ENCODE measurements around the gene AGTR1.
"Not testable (repeated sequence)": the region's sequence is repeated elsewhere in the genome, so short reads cannot be mapped to it uniquely, and the experiment has no call there.

The AGTR1 gene

DNA sequence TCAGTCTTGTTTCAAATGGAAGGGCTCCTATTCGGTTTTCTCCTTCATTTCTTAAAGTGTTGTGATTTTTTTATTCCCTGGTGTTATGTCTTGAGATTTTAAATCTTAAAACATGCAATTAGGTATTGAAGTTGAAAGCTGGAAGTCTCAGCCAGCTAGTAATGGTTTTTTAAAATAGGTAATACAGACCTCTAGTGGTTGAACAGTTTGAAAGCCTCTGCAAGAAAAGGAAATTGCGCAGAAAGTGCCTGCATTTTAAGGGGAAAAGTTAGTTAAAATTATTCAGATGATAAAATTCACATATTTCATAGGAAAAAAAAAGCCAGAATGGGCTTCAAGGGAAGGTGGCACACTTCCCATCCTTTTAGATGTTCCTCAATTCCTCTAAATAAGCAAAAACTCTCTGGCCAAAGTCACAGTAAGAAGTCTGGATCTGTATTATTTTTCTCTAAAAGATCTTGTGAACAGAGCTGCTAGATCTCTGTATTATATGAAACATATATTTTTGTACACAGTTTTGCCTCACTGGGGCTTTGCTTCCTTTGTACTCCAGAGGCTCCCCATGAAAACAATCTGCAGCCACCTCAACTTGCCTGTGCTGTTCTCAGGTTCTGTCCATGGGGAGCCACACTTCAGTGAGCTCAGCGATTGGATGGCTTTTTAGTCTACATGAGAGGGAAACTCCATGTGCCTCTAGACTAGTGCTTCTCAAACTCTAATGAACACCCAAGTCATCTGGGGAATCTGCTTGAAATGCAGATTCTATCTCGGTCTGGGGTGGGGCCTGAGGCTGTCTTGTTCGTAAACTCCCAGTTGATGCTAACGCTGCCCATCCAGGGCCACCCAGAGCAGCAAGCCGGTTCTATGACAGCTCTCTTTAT is 21.5 kb downstream of the AGTR1 start:
- no peak for DNase-seq

DNA sequence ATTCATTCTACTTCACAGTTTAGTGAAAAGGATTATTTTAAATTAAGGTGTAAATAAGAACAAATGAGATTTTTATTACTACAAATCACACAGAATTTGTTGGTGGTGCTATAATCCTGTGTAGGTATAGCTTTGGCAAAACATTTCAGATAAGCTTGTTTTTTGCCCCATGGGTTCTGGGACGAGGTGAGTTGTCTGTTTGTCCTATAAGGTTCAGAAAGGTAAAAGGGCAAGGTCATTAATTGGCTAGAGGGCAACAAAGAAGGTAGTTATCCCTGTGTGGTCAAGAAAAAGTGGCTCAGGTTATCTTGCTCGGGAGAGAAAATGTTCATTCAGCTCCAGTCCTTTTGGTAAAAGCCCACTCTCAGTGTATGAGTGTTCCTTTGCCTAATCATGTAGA is 23.2 kb downstream of the AGTR1 start:
- DNase-seq, result no peak

DNA sequence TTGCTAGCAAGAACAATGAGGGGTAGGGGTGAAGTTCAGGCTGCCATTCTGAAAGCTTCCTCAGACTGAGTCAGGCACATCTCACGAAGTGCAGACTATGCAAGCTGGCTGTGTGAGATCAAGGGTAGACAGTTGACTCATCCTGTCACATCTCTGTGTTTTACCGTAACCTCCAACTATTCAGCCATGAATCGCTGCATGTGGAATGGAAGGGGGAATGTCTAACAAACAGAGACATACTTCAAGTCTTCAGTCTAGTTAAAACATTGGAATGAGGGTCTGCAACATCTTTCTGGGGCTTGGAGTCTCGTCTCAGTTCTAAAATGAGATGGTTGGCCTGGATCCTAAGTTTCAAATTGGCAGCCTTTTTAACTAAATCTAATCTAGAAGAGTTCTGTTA is 25.9 kb downstream of the AGTR1 start:
- DNase-seq, result no peak

DNA sequence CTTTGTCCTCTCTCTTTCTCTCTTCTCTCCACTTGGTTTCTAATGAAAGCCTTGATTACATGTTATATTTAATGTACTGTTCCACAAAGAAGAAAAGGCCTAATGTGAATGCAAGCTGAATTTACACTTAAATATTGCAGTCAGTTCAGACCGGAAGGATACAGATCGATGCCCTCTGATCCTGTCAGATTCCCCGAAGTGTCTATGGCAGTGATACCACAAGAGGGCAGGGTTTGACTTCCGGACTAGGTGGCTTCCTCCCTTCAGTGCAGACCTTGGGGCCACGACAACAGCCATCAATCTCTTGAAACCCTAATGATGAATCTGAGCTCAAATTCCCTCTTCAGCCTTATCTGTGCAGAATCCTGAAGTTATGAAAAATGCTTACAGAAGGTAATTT is 29.5 kb downstream of the AGTR1 start:
- no peak for DNase-seq

DNA sequence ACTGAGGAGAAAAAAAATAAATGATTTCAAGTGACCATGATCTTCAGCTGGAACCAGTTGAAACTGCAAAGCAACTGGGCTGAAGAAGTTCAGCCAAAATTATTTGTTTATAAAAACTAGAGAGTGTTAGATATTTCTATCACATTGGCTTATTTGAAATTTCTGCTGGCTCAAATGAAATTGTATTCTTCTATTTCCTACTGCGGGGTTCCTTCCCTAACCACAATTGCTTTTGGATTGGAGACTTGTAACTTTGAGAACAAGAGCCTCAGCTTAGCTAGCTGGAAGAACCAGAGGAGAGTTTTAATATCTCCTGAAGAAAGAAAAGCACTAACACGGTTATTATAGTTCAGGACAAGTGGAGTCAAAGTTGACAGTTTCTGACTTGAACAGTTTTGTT is 31.1 kb downstream of the AGTR1 start:
- no peak for DNase-seq

DNA sequence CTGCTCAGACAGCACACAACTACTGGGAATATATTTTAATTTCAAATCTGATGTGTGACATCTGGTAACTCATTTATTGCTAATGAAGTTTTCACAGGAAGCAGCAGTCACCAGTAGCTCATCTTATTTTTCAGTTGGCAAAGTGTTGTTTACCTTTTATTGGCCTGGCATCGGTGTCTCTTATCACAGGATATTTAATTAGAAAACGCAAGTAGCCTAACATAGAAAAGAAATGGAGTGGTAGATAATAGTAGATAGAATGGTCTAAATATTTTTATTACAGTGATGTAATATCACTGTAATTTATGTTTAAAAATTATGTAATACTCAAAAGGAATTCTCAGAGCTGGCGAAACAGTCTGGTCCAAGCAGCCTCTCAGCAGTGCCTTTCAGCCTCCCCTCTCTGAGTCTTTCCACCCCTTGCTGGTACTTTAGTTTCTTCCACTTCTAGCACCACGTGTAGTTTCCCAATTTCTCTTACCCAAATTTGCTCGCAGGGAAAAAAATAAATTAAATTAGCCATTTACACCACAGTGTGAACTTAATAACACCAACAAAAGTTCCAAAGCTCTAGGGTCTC is 31.9 kb downstream of the AGTR1 start:
- no peak for DNase-seq

DNA sequence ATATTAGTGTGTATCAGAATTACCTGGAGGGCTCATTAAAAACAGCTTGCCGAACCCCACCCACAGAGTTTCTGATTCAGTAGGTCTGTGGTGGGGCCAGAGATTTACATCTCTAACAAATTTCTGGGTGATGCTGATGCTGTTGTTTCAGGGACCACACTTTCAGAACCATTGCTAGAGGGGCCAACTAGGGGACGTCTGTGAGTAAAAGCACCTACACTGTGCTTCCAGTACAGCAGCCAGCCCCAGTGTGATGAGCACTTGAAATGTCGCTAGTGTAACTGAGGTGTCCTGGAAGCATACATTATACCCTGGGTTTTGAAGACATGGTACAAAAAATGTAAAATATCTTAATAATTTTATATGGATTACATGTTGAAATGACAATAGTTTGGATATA is 33.0 kb downstream of the AGTR1 start:
- no peak for DNase-seq

DNA sequence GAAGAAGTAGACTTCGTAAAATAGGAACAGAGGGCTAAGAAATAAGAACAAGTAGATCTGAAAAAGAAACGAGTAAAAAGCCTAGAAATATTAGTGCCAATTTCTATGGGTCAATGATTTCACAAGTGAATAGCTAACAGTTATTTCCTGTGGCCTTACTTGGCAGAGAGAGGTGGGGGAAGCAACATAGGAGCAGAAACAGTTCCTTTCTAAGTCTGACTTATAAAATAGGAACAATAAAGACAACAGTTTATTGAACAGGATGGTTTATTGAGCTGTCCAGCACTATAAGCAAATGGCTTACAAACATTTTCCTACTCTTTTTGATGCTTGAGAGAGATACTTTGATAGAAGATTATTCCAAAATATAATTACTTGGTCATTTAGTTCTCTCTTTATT is 37.9 kb downstream of the AGTR1 start:
- no peak for DNase-seq

DNA sequence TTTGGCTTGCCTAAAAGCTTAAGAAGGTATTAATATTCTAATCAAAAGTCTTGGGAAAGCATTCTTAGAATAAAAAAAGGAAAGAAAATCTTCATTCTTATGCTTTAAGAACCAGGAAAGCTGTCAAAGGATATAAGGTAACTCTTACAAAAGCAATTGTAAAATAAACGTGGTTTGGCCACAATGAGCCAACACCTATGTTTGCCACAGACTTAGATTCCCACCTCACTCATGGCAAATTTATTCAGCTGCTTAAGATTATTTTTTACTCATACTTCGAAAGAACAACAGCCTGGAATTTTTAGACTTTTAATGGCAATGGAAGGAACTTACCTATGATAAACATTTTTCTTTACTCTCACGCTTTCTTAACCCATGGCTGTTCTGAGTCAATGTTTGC is 38.4 kb downstream of the AGTR1 start:
- no peak for DNase-seq

DNA sequence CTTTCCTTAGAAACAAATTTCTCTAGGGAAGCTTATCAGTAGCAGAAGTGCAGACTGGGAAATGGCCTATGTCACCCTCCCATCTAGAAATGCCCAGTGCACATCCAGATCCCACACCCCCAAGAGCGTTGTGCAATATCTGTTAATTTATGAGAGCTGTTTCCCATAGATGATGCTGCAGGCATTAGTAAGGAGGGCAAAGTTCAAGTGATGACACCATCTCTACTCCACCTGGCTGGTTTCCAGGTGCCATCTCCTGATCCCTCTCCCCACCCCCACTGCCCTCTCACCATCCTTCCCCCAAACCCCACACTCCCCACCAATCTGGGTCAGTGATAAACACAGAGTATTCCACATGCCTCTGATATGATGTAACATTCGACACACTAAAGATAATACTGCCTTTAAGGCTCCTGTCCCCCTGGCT is 39.4 kb downstream of the AGTR1 start:
- no peak for DNase-seq

DNA sequence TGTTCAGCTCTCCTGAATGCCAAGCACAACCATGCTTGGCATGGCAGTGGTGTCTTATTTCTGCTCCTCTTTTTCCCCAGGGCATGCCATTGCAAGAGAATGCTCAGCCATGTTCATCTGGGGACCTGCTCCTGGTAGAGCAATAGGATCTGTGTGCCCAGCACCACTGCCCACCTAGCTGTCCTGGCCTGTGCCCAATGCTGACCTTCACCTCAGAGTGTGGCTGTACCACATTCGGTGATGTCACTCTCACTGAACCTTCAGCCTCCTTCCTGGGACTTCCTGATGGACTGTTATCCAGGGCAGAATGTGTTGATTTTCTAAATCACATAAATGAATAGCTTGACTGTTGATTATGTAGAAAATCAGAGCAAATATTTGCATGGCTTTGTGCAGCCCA is 42.0 kb downstream of the AGTR1 start:
- no peak for DNase-seq

DNA sequence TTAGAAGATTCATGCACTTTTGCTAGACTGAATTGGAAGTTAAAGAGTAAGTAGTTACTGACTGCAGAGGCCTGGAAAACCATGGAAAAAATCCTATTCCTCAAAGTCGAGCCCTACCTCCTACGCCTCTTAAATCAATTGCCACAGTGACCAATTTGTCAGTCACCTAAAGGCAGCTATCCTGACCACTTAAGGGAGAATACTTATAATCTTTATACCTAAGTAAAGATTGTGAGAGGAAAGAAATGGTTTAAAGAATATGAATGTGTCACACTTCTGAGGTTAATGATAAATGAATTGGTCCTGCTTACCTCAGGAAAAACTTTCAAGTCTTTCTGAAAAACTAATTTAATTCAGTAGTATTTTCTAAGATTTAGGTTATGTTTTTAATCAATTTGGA is 42.6 kb downstream of the AGTR1 start:
- no peak for DNase-seq

DNA sequence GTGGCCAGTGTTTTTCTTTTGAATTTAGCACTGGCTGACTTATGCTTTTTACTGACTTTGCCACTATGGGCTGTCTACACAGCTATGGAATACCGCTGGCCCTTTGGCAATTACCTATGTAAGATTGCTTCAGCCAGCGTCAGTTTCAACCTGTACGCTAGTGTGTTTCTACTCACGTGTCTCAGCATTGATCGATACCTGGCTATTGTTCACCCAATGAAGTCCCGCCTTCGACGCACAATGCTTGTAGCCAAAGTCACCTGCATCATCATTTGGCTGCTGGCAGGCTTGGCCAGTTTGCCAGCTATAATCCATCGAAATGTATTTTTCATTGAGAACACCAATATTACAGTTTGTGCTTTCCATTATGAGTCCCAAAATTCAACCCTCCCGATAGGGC is 43.5 kb downstream of the AGTR1 start:
- DNase-seq, result no peak

DNA sequence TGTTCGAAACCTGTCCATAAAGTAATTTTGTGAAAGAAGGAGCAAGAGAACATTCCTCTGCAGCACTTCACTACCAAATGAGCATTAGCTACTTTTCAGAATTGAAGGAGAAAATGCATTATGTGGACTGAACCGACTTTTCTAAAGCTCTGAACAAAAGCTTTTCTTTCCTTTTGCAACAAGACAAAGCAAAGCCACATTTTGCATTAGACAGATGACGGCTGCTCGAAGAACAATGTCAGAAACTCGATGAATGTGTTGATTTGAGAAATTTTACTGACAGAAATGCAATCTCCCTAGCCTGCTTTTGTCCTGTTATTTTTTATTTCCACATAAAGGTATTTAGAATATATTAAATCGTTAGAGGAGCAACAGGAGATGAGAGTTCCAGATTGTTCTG is 44.4 kb downstream of the AGTR1 start:
- DNase-seq, result no peak

DNA sequence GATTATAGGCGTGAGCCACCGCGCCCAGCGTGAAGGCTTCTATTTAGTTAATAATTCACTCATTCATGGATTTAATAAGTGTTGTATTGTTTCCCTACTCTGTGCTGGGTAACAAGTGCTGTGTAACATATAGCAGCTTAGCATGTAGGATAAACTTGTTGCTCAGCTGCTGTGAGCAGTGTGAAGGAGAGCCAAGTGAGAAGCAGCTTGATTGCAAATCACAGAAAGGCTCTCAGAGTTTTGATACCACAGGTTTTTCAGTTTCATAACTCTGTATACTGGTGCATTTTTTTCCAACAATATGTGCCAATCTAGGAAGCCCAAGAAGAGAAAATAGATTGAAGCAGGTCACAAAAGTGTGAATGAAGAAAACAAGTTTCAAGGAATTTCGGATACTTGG is 48.4 kb downstream of the AGTR1 start:
- DNase-seq, result no peak

DNA sequence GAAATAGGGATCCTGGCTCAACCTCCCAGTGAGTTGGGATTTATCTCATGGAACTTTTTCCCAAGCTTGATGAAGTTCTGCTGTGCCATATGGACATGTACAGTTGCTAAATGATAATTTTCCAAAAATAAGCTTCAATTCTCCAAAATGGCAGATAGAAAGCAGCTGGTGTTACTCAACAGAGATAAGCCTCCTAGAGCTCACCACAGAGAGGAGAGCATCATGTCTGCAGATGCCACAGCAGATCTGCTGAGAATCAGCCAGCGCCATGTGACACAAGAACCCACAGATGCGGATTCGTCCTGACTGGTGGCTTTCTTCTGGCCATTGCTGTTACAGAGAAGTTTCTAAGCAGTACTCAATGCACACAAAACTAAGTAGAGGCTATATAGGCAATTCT is 50.6 kb downstream of the AGTR1 start:
- DNase-seq, result no peak

DNA sequence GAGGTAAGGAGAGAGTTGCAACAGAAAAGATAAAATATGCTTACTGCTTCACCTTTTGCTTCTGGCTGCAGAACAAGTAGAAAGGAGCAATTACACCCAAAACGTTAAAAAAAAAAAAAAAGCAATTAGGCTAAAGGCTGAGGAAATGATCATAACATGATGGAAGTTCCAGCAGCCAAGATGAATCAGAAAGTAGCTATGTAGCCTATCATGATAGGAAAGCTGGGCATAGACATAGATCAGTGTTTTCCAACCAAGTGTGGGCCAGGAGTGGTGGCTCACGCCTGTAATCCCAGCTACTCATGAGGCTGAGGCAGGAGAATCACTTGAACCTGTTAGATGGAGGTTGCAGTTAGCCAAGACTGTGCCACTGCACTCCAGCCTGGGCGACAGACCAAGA is 52.6 kb downstream of the AGTR1 start:
- DNase-seq, result no peak

DNA sequence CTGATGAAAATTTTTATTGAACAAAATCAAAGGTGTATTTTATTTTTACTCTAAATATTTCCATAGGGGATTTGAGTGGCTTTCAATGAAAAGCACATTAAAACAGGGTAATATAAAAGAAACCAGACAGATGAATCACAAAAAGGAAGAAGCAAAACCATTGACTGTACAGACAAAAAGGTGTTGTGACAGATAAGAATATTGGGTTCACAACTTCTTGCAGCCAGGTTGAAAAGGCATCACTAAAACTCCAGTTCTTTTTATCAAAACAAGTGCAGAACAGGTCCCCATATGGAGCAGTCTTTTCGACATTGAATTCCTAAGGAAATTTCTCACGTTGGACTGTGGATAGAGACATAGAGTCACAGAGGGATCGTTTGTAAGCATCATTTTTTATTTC is 53.8 kb downstream of the AGTR1 start:
- DNase-seq, result no peak

DNA sequence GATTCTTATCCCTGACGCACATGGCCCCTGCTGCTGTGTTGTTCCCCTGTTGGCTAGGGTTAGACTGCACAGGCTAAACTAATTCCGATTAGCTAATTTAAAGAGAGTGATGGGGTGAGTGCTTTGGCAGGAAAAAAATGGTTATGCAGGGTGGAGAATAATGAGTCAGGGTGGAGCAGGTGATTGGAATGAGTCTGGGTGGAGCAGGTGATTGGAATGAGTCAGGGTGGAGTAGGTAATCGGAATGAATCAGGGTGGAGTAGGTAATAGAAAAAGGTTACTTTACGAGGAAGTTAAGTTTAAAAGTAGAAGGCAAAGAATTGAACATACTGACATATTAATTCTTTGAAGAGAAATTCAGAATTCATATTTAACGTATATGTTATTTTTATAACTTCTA is 55.7 kb downstream of the AGTR1 start:
- DNase-seq, result not testable (repeated sequence)

DNA sequence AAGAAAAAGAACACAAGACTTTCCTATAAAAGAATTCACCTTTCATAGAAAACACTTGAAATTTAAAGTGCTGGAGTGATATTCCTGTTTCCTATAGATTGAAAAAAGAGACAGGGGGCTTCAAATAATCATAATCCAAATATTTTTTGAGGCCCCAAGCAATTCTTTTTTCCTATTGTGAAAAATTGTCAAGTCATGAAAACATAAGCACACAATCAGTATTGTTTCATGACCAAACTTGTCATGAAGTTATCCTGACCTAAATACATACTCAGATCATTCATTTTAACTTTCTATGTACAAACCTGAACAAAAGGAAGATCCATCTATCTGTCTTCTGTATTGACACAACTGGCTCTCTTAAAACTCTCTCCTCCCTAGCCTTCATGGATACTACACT is 57.9 kb downstream of the AGTR1 start:
- no peak for DNase-seq

DNA sequence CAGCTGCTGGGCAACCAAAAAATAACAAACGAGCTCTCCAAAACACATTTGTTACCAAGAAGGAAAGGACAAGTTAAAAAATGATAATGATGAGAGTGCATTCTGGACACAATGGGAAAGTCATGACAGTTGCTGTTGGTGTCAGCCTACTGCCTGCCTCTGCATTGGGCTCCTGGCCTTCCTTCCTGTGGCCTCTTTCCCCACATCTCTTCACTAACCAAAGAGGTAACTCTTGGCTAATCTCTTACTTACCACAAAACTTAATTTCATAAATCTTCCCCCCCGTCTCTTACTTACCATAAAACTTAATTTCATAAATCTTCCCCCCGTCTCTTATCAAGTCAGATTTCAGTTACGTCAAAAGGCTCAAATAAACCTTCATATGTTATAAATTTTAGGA is 58.6 kb downstream of the AGTR1 start:
- no peak for DNase-seq

DNA sequence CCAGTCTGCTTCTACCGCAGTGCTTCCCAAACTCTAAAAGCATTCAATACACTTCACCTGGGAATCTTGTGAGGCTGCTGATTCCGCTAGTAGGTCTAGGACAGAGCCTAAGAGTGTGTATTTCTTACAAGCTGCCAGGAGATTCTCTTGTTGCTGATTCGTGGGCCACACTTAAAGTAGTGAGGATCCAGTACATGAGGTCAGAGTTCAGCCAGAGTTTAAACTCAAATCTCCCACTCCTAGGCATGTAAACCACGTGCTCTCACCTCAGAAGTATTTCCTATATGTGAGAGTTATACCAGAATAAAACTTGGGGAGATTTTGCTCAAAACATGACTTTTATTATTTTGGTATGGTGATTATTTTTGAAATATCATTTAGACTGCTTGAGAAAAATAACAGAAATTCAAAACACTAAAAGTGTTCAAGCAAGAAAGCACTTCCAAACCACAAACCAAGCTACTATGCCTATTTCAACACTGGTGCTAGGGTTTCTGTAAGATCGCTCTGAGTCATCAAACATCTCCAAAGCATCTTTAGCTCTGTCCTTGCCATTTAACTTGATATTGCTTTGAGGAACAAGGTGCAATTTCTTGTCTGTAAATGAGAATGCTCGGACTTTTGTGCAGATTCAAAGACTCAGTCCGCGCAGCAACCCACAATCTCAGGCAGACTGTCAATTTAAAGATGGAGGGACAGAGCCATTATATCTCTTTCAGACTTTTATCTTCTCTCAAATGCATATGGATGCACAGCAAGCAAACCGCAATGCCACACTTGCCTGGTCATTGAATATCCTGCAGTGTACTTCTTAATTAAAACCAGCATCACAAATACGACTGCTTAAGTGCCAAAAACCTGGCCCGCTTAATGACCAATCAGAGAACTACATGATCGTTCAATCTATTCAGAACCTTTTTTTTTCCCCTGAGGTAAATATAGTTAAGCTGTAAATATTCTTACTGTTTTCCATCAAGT is 59.8 kb downstream of the AGTR1 start:
- DNase-seq, result no peak

DNA sequence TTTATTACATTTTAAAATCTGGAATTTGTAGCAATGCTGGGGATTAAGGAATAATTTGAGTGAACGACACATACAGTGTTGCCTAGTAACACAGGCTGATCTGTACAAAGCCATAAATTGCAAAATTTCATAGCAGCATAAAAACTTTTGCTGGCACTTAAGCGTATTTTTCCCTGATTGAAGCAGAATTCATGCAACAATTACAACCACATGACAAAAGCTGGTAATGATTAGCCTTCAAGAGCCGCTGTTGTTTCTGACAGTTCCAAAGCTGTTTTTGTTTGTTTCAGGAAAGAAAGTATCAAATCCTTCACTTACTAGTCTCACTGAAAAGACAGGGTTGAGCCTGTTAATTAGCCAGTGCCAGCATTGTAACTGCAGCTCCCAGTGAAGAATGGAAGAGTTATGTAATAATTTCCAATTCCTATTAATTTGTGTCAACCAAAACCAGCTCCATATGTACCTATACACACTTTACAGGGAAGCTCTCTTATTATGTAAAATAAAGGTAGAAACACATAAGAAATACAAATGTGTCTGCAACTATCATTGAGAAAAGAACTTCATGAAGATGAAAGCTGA is 60.7 kb downstream of the AGTR1 start:
- DNase-seq, result no peak

Measured in CD4-positive, alpha-beta T cell treated with Interleukin-17A for 4 hours (primary cell).